Brain microvascular endothelial cell (primary cell): ENCODE data around the gene PARD3.
A peak's percentile ranks its signal among the peaks of the same experiment; 100 is the strongest.

Experiments
- DNase-seq: peaks from one replicate; pipeline ENCODE4 v3.0.0-alpha.2; 2020
- H3K27ac ChIP-seq: fragments of 250-450 bp; sonication (Bioruptor Pico); 2 replicates; pipeline ENCODE4 v1.5.1; 2020; ENCODE audit warnings: mild to moderate bottlenecking, moderate library complexity
- H3K27me3 ChIP-seq: fragments of 250-450 bp; sonication (Bioruptor Pico); replicated peaks from 2 replicates; pipeline ENCODE4 v1.5.1; 2020; ENCODE audit warnings: mild to moderate bottlenecking
- H3K36me3 ChIP-seq: fragments of 250-450 bp; sonication (Bioruptor Pico); replicated peaks from 2 replicates; pipeline ENCODE4 v1.5.1; 2020; ENCODE audit warnings: mild to moderate bottlenecking
- H3K4me3 ChIP-seq: 2 replicates; pipeline ENCODE4 v1.5.1; 2011; ENCODE audit warnings: low read depth, mild to moderate bottlenecking, control low read depth, low read length, moderate library complexity
- CTCF ChIP-seq: IDR thresholded peaks from 2 replicates; pipeline ENCODE4 v1.5.1; 2011; ENCODE audit warnings: low read depth, mild to moderate bottlenecking, moderate library complexity, low read length, control low read depth, inconsistent platforms; ENCODE audit errors: missing control alignments
- in situ Hi-C: cut with HindIII; loops from 2 replicates; pipeline ENCODE4 v1.10.0; 2017; ENCODE audit warnings: low sequenced_read_pairs, low pct_ligation_motif_present

PARD3 gene

GRCh38 chr10:34664706-34665105, 150.4 kb downstream of the PARD3 start:
- no peak for DNase-seq
- in situ Hi-C loops, result no loop called here
- Histone ChIP-seq H3K36me3 (no peaks in the 10 kb centered on the region), H3K27ac (no peak overlapping the region), H3K27me3 (no peaks in the 10 kb centered on the region), H3K4me3 (no peak overlapping the region)
- no peak for TF ChIP-seq CTCF

- no peak for TF ChIP-seq CTCF
- Histone ChIP-seq H3K36me3 (no peaks in the 10 kb centered on the region), H3K27me3 (no peaks in the 10 kb centered on the region), H3K4me3 (no peak overlapping the region), H3K27ac (no peak overlapping the region)
- no peak for DNase-seq
- in situ Hi-C loops, result no loop called here
Observed at GRCh38 chr10:34661580-34661979, 153.5 kb downstream of the PARD3 start.

- Histone ChIP-seq H3K4me3 (no peak overlapping the region), H3K36me3 (no peaks in the 10 kb centered on the region), H3K27ac (no peak overlapping the region), H3K27me3 (no peaks in the 10 kb centered on the region)
- no peak for TF ChIP-seq CTCF
- in situ Hi-C loops, result no loop called here
- DNase-seq, result no peak
Observed at GRCh38 chr10:34658934-34659333, 156.2 kb downstream of the PARD3 start.

DNA sequence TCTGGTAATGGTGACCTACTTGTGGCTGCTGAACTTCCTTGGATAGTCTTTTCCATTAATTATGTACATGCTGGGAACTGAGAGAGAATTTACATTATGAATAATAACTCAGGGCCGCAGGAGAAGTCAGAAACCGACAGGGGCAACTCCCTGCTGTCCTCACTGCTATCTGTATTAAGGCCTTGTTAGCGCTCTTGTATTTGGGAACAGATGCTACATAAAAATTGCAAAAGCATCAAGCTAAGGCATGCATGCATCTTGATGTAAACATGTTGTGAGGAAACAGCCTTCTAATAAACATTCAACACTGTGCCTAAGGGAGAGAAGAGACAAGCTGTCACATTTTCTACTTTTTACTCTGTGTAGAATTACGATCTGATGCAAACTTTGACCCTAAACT, 158.4 kb downstream of the PARD3 start:
- no peaks in the 10 kb centered on the region for H3K27me3 ChIP-seq
- H3K4me3 ChIP-seq, result no peak overlapping the region
- in situ Hi-C loops, result no loop called here
- H3K27ac ChIP-seq, result no peak overlapping the region
- TF ChIP-seq CTCF, result no peak
- DNase-seq, result no peak
- no peaks in the 10 kb centered on the region for H3K36me3 ChIP-seq

- peak; percentile 82 for DNase-seq
- TF ChIP-seq CTCF, result peak; percentile 73
Observed at GRCh38 chr10:34655286-34656170, 159.6 kb downstream of the PARD3 start.

More at GRCh38 chr10:34655286-34656170, 159.6 kb downstream of the PARD3 start:
- no peaks in the 10 kb centered on the region for H3K27me3 ChIP-seq
- H3K27ac ChIP-seq, result no peak overlapping the region
- no peaks in the 10 kb centered on the region for H3K36me3 ChIP-seq
- in situ Hi-C loops, result no loop called here
- H3K4me3 ChIP-seq, result no peak overlapping the region
